SJSA1 (cell line): ENCODE measurements around the gene LRRC8C. TPM values are rescaled to one million over a fixed set of nuclear protein-coding genes. Genes with fewer than 3 reads are reported as not detected.
A peak's percentile ranks its signal among the peaks of the same experiment; 100 is the strongest.

Source experiments
- DNase-seq, 2 experiments: peaks; one replicate each; pipeline ENCODE4 v3.0.0-alpha.2; 2015 to 2020; ENCODE audit warnings: low spot score in 2 of 2, low read depth in 1 of 2
- H3K27ac ChIP-seq: fragments of 250-450 bp; sonication (Bioruptor Pico); 2 replicates; pipeline ENCODE4 v1.5.1; 2020; ENCODE audit warnings: mild to moderate bottlenecking, moderate library complexity
- H3K27me3 ChIP-seq: fragments of 250-450 bp; sonication (Bioruptor Pico); replicated peaks from 2 replicates; pipeline ENCODE4 v1.5.1; 2020; ENCODE audit warnings: mild to moderate bottlenecking, moderate library complexity
- H3K36me3 ChIP-seq: fragments of 250-450 bp; sonication (Bioruptor Pico); 2 replicates; pipeline ENCODE4 v1.5.1; 2020; ENCODE audit warnings: mild to moderate bottlenecking
- H3K4me1 ChIP-seq: fragments of 250-450 bp; sonication (Bioruptor Pico); replicated peaks from 2 replicates; pipeline ENCODE4 v1.6.1; 2021; ENCODE audit warnings: mild to moderate bottlenecking
- H3K4me3 ChIP-seq: fragments of 250-450 bp; sonication (Bioruptor Pico); 2 replicates; pipeline ENCODE4 v1.5.1; 2020; ENCODE audit warnings: mild to moderate bottlenecking
- H3K9me3 ChIP-seq: fragments of 250-450 bp; sonication (Bioruptor Pico); replicated peaks from 2 replicates; pipeline ENCODE4 v1.5.1; 2020; ENCODE audit warnings: mild to moderate bottlenecking
- total RNA-seq: library from RNA; depleted of rRNA; stranded (reverse); fragments of >200 nt; shearing (Covaris generic); gene quantifications from 2 replicates; pipeline ENCODE4 v1.2.3, GENCODE V29; 2014

Gene LRRC8C
- total RNA-seq, 1 experiment from 2014 or later = 16.0 TPM

DNA sequence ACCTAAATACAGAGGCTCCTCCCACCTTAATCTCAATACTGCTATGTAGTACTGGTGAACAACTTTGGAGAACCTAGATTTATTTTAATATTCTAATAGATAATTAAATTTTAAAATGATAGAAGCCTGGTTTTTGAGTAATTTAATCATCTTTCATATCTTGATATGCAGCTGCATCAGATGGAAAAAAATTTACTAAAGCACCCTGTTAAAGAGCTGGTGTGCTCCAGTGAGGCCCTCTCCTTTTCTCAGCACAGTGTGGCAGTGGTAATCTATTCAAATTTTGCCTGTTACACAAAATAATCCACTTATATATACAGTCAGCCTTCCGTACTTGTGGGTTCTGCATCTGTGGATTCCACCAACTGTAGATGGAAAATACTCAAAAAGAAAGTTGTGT is 82.8 kb downstream of the LRRC8C start:
- Histone ChIP-seq H3K4me1 (peaks cover 28% of the 10 kb centered on the region), H3K27ac (no peak overlapping the region), H3K36me3 (peaks cover 22% of the 10 kb centered on the region), H3K4me3 (no peak overlapping the region), H3K9me3 (no peaks in the 10 kb centered on the region), H3K27me3 (no peaks in the 10 kb centered on the region)
- DNase-seq = no peak

DNA sequence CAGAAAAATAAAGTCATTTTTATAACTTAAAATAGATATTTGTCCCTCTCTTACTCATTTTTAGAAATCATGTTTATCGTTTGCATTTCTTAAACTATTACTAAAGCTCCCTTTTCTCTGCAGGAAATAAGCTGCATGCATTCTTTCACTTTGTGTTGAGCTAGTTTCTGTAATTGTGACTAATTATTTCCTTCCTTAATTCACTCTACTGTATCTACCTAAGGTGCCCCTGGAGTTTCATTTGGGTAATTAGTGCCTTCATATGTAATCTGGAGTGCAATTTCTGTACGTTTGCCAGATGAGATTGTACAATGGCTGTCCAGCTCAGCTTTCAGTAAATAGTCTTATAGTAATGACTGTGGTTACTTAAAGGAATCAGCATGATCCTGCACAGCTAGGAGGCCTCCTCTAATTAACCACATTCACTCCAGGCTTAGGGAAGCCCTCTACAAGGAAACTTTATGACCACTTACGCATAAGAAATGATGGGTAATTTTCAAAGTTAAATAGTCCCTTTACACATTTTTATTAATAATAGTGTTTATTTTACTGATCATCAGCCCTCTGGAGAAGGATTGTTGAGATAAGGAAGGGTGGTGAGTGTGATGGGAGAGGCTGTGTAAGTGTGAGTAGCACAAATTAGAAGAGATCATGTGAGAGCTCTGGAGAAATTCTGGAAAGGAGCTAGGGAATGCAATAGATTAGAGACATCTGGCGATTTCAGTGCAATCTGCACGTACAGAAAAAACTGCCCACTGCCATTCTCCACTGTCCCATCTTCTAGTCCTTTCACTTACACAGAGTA is 86.8 kb downstream of the LRRC8C start:
- Histone ChIP-seq H3K36me3 (peaks cover 1% of the 10 kb centered on the region), H3K4me1 (peaks cover 45% of the 10 kb centered on the region), H3K27me3 (no peaks in the 10 kb centered on the region), H3K4me3 (no peak overlapping the region), H3K9me3 (no peaks in the 10 kb centered on the region), H3K27ac (peak overlapping the region; percentile 10; the same call in 1 of the 2 replicates)
- no peak for DNase-seq

- no peak for DNase-seq
- H3K27me3 ChIP-seq = no peaks in the 10 kb centered on the region
- H3K36me3 ChIP-seq = no peaks in the 10 kb centered on the region
- no peak overlapping the region for H3K4me3 ChIP-seq
- peaks cover 4% of the 10 kb centered on the region; the same call in 1 of the 2 replicates for H3K9me3 ChIP-seq
- peaks cover 53% of the 10 kb centered on the region for H3K4me1 ChIP-seq
- H3K27ac ChIP-seq = no peak overlapping the region
Observed at GRCh38 chr1:89720839-89721238, 87.9 kb downstream of the LRRC8C start.

DNA sequence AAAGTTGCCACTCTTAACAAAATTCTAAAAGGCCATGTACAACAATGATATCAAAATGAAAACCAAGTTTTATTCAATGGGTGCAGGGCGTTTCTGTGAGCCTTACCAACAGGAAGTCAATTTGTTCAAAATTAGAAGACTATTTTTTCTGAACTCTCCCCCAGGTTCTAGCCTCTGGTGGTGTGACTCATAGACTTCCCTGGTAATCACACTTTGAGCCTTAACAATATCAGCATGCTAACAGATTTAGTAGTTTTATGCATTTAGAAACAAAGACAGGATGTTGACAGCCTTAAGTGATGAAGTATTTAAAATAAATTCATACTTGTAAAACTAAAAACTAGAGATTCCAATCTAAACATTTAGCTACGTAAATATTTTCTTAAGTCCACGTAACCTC is 88.4 kb downstream of the LRRC8C start:
- Histone ChIP-seq H3K36me3 (no peaks in the 10 kb centered on the region), H3K4me3 (no peak overlapping the region), H3K27me3 (no peaks in the 10 kb centered on the region), H3K27ac (peak overlapping the region; percentile 23; the same call in 1 of the 2 replicates), H3K9me3 (peaks cover 4% of the 10 kb centered on the region; the same call in 1 of the 2 replicates), H3K4me1 (peaks cover 53% of the 10 kb centered on the region)
- peak in 1 of 2 experiments; percentile 54 for DNase-seq

DNA sequence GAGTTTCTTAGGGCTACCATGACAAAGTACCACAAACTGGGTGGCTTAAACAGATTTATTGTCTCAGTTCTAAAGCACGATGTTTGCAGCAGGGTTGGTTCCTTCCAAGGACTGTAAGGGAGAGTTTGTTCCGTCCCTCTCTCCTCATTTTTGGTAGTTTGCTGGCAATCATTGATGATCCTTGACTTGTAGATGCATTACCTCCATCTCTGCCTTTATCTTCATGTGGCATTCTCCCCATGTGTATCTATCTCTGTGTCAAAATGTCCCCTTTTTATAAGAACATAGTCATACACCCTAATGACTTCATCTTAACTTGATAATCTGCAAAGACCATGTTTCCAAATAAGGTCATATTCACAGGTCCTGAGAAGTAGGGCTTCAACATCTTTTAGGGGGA is 90.2 kb downstream of the LRRC8C start:
- no peak overlapping the region for H3K27ac ChIP-seq
- H3K27me3 ChIP-seq = no peaks in the 10 kb centered on the region
- H3K4me1 ChIP-seq = peaks cover 53% of the 10 kb centered on the region
- no peaks in the 10 kb centered on the region for H3K36me3 ChIP-seq
- no peak overlapping the region for H3K4me3 ChIP-seq
- peaks cover 4% of the 10 kb centered on the region; the same call in 1 of the 2 replicates for H3K9me3 ChIP-seq
- no peak for DNase-seq

DNA sequence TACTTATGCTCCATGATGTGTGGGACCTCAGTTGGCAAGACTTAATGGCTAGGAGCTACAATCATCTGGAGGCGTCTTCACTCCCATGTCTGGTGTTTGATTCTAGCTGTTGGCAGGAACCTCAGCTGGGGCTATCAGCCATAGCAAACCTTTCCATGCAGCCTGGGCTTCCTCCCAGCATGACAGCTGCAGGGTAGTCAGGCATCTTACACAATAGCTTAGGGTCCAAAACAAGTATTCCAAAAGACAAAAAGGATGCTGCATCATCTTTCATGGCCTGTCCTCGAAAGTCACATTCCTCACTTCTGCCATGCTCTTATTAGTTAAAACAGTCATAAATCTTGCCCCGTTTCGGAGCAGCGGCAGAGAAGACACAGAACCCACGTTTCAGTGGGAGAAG is 90.9 kb downstream of the LRRC8C start:
- no peak for DNase-seq
- Histone ChIP-seq H3K36me3 (no peaks in the 10 kb centered on the region), H3K4me1 (peaks cover 49% of the 10 kb centered on the region), H3K9me3 (peaks cover 4% of the 10 kb centered on the region; the same call in 1 of the 2 replicates), H3K27ac (no peak overlapping the region), H3K27me3 (no peaks in the 10 kb centered on the region), H3K4me3 (no peak overlapping the region)

DNA sequence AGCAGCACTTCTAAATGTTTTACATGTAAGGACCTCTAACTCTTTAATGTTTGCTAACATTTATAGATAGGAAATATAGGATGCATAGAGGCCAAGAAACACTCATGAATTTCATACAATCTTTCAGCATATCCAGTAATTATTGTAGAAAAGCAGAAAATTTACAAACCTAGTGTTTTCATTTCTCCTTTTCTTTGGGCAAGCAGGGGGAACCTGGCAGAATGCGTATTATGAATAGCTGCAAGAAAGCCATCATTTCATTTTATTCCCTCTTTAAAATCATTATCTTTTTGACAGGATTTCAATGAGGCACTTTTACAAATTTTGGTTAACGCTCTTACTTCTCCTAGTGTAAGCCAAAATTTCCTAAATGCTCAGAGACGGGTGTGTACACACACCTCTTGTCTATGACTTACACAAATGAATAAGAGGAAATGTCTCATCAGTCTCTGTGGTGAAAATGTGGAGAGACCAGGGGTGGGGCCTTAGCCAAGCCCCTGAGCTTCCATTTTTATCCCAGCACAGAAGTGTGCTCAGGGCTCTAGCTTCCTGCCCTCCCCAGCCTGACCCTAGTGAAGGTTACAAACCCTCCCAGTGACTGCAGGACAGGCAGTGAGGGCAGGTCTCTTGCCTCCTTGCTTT is 91.6 kb downstream of the LRRC8C start:
- Histone ChIP-seq H3K27me3 (no peaks in the 10 kb centered on the region), H3K9me3 (peaks cover 4% of the 10 kb centered on the region; the same call in 1 of the 2 replicates), H3K4me1 (peaks cover 42% of the 10 kb centered on the region), H3K36me3 (no peaks in the 10 kb centered on the region), H3K4me3 (no peak overlapping the region), H3K27ac (peak overlapping the region; percentile 26; the same call in 1 of the 2 replicates)
- peak in 1 of 2 experiments; percentile 43 for DNase-seq

- Histone ChIP-seq H3K4me3 (no peak overlapping the region), H3K27me3 (no peaks in the 10 kb centered on the region), H3K4me1 (peaks cover 37% of the 10 kb centered on the region), H3K27ac (peak overlapping the region; percentile 26; the same call in 1 of the 2 replicates), H3K9me3 (peaks cover 4% of the 10 kb centered on the region; the same call in 1 of the 2 replicates), H3K36me3 (no peaks in the 10 kb centered on the region)
- DNase-seq = no peak
Observed at GRCh38 chr1:89725011-89725370, 92.1 kb downstream of the LRRC8C start.

DNA sequence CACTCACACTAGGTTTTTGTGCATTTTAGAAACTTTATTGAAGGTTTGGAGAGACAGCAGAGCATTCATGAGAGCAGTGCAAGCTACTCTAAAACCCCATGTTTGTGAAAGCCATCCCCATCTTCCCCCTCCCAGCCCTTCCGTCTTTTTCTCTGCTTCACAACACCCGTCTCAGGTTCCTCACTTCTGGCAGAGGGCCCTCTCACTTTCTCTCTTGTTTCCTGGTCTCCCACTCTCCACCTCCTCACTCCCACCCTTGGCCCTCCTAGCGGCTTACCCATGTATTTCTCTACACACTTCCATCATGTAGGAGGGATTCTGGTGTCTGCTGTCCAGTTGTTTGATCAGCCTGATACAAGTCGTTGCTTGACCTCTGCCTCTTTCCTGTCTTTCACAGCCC is 92.7 kb downstream of the LRRC8C start:
- H3K27ac ChIP-seq = no peak overlapping the region
- H3K36me3 ChIP-seq = no peaks in the 10 kb centered on the region
- H3K4me1 ChIP-seq = peaks cover 31% of the 10 kb centered on the region
- H3K27me3 ChIP-seq = no peaks in the 10 kb centered on the region
- peaks cover 4% of the 10 kb centered on the region; the same call in 1 of the 2 replicates for H3K9me3 ChIP-seq
- no peak overlapping the region for H3K4me3 ChIP-seq
- DNase-seq = no peak

DNA sequence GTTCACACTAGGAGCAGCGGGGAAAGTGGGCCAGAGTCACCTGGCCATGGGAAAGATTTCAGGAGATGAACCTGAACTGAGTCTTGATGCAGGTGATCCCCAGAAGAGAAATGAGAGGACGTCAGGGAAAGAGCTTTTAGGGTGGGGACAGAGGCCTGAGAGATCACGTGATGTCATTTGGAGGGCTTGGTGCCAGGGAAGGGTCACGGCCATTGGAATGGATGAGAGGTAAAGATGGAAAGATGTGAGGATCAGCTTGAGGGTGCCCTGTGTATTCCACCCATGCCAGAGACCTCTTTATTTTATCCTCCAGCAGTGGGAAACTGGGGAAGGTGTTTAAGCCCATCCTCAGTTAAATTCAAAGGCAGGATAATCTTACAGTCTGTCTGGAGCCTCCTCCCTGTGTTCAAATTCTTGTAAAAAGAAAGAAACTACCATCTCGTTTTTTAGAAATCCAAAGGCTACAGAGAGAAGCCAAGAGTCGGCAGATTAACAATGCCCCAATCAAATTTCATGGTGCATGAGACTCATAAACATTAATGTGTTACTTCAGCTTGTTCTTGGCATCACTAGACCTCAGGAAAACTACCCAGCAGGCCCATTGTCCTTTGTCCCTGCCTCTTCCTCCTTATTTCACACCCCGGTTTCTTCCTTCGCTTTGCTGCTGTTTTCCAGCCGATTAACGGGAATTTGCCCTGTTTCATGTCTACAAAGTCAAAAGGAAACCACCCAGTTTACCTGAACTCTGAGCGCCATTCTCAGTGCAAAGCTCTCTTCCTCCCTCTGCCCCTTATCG is 94.8 kb downstream of the LRRC8C start:
- Histone ChIP-seq H3K27me3 (no peaks in the 10 kb centered on the region), H3K27ac (no peak overlapping the region), H3K4me1 (peaks cover 19% of the 10 kb centered on the region), H3K4me3 (no peak overlapping the region), H3K36me3 (no peaks in the 10 kb centered on the region), H3K9me3 (peaks cover 4% of the 10 kb centered on the region; the same call in 1 of the 2 replicates)
- no peak for DNase-seq

DNA sequence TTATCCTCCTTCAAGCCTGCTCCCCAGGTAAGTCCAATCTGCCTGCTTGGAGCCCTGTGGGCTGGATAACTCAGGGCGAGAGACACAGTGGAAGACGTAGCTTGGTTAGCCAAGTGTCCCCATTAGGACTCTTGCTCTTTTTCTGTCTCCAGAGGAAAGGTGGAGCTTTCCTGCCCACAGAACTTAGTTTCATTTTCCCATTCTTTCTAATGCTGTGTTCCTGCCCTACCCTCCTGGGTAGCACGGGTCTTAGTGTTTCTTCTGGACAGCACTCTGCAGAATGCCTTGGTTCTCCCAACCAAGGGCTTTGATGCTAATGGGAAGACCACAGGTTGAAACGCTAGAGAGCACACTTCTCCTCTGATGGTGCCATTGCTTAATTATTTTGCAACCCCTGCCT is 95.5 kb downstream of the LRRC8C start:
- no peaks in the 10 kb centered on the region for H3K27me3 ChIP-seq
- H3K4me1 ChIP-seq = peaks cover 19% of the 10 kb centered on the region
- H3K9me3 ChIP-seq = peaks cover 4% of the 10 kb centered on the region; the same call in 1 of the 2 replicates
- no peak overlapping the region for H3K27ac ChIP-seq
- no peak overlapping the region for H3K4me3 ChIP-seq
- H3K36me3 ChIP-seq = no peaks in the 10 kb centered on the region
- DNase-seq = no peak

DNA sequence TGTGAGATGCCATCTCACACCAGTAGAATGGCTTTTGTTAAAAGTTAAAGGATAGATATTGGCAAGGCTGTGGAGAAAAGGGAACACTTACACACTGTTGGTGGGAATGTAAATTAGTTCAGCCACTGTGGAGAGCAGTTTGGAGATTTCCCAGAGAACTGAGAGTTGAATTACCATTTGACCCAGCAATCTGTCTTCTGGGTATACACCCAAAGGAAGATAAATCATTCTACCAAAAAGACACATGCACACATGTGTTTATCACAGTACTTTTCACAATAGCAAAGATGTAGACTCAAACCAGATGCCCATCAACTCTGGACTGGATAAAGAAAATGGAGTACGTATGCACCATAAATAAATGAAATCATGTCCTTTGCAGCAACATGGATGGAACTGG is 99.3 kb downstream of the LRRC8C start:
- H3K9me3 ChIP-seq = no peaks in the 10 kb centered on the region
- H3K27me3 ChIP-seq = no peaks in the 10 kb centered on the region

DNA sequence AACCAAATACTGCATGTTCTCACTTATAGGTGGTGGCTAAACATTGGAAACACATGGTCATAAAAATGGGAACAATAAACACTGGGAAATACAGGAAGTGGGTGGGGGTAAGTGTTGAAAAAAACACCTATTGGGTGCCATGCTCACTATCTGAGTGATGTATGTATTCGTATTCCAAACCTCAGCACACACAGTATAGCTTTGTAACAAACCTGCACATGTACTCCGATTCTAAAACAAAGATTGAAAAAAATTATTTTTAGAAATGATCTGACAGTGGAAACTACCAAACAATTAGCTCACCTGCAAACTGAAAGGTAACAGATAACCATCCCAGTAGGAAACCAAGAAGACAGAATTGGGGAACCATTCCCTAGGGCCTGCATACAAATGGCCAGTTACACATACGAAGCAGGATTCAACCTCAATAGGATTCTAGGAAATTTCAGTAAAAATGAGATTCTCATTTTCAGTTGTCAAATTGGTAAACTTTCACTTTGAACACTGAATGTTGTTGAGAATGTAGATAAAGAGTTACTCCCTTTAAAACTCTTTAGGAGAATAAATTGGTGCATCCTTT is 99.8 kb downstream of the LRRC8C start:
- DNase-seq = no peak
- Histone ChIP-seq H3K36me3 (no peaks in the 10 kb centered on the region), H3K4me1 (peaks cover 6% of the 10 kb centered on the region), H3K27me3 (no peaks in the 10 kb centered on the region), H3K4me3 (no peak overlapping the region), H3K9me3 (no peaks in the 10 kb centered on the region), H3K27ac (no peak overlapping the region)

More for the DNA sequence above, 99.3 kb downstream of the LRRC8C start:
- Histone ChIP-seq H3K4me1 (peaks cover 2% of the 10 kb centered on the region; the same call in 1 of the 2 replicates), H3K27ac (no peak overlapping the region), H3K4me3 (no peak overlapping the region), H3K36me3 (no peaks in the 10 kb centered on the region)
- DNase-seq = no peak
